HFF-Myc (cell line): Measurements from ENCODE around the gene CYP21A2.
"Not testable (repeated sequence)": the region's sequence is repeated elsewhere in the genome, so short reads cannot be mapped to it uniquely, and the experiment has no call there.

Experiments
- DNase-seq: peaks from one replicate; pipeline ENCODE4 v3.0.0-alpha.2; 2011; ENCODE audit warnings: low read depth; ENCODE audit errors: extremely low read depth
- H3K4me3 ChIP-seq: replicated peaks from 2 replicates; pipeline ENCODE4 v1.5.1; 2011; ENCODE audit warnings: low read depth, mild to moderate bottlenecking, control low read depth, low read length
- TF ChIP-seq, protein P1 (sequence below): IDR thresholded peaks from 2 replicates; pipeline ENCODE4 v1.5.1; 2012; ENCODE audit warnings: mild to moderate bottlenecking, low read depth, low read length, control low read depth; ENCODE audit errors: missing control alignments

Gene CYP21A2

DNA sequence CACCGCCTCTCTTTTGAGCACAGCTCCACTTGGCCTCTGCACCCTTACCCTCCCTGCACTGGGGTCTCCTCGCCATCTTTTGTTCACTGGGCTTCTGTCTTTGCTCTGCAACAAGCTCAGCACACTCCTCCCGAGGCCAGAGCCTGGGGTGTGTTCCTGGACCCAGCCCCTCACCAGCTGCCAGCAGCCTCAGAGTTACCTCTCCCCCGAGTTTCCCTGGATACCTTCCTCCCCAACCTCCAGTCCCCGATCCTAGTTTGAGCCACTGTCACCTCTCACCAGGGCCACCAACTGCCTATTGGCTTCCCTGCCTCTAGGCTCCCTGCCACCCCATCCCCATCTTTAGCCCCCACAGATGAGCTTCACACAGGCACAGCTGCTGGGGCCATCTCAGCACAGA lies 12.3 kb downstream of the CYP21A2 start:
- DNase-seq = no peak
- TF ChIP-seq, protein P1, sequence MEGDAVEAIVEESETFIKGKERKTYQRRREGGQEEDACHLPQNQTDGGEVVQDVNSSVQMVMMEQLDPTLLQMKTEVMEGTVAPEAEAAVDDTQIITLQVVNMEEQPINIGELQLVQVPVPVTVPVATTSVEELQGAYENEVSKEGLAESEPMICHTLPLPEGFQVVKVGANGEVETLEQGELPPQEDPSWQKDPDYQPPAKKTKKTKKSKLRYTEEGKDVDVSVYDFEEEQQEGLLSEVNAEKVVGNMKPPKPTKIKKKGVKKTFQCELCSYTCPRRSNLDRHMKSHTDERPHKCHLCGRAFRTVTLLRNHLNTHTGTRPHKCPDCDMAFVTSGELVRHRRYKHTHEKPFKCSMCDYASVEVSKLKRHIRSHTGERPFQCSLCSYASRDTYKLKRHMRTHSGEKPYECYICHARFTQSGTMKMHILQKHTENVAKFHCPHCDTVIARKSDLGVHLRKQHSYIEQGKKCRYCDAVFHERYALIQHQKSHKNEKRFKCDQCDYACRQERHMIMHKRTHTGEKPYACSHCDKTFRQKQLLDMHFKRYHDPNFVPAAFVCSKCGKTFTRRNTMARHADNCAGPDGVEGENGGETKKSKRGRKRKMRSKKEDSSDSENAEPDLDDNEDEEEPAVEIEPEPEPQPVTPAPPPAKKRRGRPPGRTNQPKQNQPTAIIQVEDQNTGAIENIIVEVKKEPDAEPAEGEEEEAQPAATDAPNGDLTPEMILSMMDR = no peak

DNA sequence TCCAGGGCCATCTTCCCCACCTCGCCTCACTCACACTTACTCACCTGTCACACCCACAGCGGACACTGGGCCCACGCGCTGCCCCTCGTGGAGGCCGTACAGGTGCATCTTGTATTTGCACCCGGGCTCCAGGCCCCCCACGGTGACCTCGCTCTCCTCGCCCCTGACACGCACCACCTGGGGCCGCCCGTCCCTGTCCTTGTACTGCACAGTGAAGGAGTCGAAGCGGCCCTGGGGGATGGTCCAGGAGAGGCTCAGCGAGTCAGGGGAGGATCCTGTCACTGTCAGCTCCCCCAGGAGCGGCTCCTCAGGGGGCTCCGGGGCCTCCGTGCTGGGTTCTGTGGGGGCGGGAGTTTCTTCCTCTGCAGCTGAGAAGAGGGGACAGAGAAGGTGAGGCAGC lies 14.4 kb downstream of the CYP21A2 start:
- not testable (repeated sequence) for DNase-seq, H3K4me3 ChIP-seq

More for the DNA sequence above, 12.3 kb downstream of the CYP21A2 start:
- H3K4me3 ChIP-seq = no peak overlapping the region

DNA sequence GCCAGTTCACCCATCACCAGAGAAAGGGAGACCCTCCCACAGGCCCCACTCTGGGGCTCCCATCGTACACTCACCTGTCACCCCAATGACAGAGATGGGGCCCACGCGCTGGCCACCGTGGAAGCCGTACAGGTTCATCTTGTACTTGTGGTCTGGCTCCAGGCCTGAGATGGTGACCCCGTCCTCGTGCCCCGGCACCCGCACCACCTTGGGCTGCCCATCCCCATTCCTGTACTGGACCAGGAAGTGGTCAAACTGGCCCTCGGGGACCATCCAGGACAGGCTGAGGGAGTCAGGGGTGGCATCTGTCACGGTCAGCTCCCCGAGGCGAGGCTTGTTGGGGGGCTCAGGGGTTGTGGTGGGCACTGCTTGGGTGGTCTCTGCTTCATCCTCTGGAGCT lies 15.1 kb downstream of the CYP21A2 start:
- DNase-seq, H3K4me3 ChIP-seq: not testable (repeated sequence)

DNA sequence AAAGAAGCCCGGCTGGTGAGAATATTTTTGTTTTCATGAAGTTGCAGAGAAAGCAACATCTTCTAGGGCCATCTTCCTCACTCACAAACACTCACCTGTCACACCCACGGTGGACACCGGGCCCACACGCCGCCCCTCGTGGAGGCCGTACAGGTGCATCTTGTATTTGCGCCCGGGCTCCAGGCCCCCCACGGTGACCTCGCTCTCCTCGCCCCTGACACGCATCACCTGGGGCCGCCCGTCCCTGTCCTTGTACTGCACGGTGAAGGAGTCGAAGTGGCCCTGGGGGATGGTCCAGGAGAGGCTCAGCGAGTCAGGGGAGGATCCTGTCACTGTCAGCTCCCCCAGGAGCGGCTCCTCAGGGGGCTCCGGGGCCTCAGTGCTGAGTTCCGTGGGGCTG lies 17.5 kb downstream of the CYP21A2 start:
- H3K4me3 ChIP-seq, DNase-seq: not testable (repeated sequence)

DNA sequence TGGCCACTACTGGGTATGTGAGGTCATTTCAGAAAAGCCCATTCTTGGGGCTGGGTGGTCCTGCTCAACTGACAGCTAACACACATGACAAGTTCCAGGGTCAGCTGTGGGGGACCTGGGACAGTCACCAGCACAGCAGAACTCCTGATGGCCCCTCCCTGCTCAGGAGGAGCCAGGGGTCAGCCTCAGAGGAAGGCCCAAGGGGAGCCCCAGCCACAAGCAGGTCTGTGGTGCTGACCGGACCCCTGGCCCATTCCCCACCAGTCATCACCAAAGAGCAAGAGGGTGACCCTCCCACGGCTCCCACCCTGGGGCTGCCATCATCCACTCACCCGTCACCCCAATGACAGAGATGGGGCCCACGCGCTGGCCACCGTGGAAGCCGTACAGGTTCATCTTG lies 18.0 kb downstream of the CYP21A2 start:
- TF ChIP-seq, protein P1 = no peak
- DNase-seq = no peak
- no peak overlapping the region for H3K4me3 ChIP-seq

DNA sequence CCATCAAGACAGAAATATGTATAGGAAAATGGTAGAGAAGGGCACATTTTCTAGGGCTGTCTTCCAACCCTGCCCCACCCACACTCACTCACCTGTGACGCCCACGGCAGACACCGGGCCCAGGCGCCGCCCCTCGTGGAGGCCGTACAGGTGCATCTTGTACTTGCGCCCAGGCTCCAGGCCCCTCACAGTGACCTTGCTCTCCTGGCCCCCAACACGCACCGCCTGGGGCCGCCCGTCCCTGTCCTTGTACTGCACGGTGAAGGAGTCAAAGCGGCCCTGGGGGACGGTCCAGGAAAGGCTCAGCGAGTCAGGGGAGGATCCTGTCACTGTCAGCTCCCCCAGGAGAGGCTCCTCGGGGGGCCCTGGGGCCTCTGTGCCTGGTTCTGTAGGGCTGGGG lies 19.8 kb downstream of the CYP21A2 start:
- TF ChIP-seq, protein P1 = no peak
- no peak overlapping the region for H3K4me3 ChIP-seq
- DNase-seq = no peak

DNA sequence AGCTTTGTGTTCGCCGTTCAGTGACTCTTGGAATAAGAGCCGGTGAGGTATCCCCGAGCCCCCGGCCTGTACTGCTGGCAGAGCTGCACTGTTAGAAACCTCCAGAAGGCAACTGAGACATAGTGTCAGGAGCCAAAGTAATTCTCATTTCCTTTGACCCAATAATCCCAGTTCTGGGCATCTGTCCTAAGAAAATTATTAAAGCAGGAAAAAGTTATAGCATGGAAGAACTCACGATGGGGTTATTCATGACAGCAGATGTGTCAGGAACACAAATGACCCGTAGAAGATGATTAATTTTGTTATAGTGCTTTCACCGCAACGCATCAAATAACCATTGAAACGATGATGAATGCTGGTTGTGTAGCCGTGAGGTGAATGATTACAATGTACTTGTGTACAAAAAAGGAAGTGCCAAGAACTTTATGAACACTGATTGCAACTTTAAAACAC lies 20.3 kb downstream of the CYP21A2 start:
- no peak overlapping the region for H3K4me3 ChIP-seq
- TF ChIP-seq, protein P1 = no peak
- DNase-seq = no peak

DNA sequence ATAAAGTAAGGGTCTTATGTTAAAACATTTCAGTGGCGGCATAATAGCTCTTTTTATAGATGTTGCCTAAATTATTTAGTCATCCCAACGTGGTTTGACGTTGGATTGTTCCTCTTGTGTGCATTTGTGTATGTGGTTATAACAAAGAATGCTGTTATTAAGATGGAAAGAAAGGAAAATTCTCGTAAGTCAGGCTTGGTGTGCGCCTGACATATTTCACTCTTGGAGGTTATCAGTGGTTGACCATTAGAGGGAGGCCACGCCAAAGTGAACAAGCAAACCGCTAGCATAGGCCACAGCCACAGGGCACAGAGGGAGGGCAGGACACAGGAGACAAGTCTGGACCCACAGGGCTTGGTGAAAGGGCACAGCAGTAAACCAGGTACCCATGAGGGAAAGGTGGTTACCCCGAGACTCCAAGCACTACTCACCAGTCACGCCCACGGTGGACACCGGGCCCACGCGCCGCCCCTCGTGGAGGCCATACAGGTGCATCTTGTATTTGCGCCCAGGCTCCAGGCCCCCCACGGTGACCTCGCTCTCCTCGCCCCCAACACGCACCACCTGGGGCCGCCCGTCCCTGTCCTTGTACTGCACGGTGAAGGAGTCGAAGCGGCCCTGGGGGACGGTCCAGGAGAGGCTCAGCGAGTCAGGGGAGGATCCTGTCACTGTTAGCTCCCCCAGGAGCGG lies 22.9 kb downstream of the CYP21A2 start:
- no peak for DNase-seq
- TF ChIP-seq, protein P1 = no peak
- no peak overlapping the region for H3K4me3 ChIP-seq
